Lower leg skin (tissue), 4 donors: Measurements from ENCODE around the gene BIRC2. TPM values are rescaled to one million over a fixed set of nuclear protein-coding genes. Genes with fewer than 3 reads are reported as not detected.

Source experiments
- DNase-seq, 2 donors: peaks; one replicate each; pipeline ENCODE4 v3.0.0-alpha.2; 2019; ENCODE audit warnings: low spot score in 2 of 2
- H3K4me3 ChIP-seq: fragments of 200-600 bp; sonication (generic); 2 replicates; pipeline ENCODE4 v1.5.1; 2017; ENCODE audit warnings: mild to moderate bottlenecking, low read depth; ENCODE audit not compliant: poor library complexity, severe bottlenecking
- POLR2A ChIP-seq, 2 donors: fragments of 450-650 bp; IDR thresholded peaks; one replicate each; pipeline ENCODE4 v1.6.1; 2016 to 2017; ENCODE audit warnings: antibody characterized with exemption in 2 of 2, mild to moderate bottlenecking in 1 of 2, moderate library complexity in 1 of 2
- WGBS, 2 donors: methylation state at CpG; one replicate each; pipeline ENCODE4 v1.1.5; 2018; 5-methylcytosine and 5-hydroxymethylcytosine counted together
- intact Hi-C: fragments of 100-400 bp; cut with DNase I; formaldehyde crosslinking; loops from one replicate; pipeline ENCODE4 v1.15.0; 2023; ENCODE audit warnings: low total_unique reads
- total RNA-seq, 4 donors: library from RNA; depleted of rRNA; stranded (reverse); fragments of >200 nt; gene quantifications; one replicate each; pipeline ENCODE4 v1.1.0, GENCODE V29; 2016
- TF ChIP-seq, protein P1 (sequence below), 3 donors: fragments of 450-650 bp; IDR thresholded peaks; one replicate each; pipeline ENCODE4 v1.5.1; 2016; ENCODE audit warnings: antibody characterized with exemption in 3 of 3, mild to moderate bottlenecking in 3 of 3, moderate library complexity in 2 of 3

Gene BIRC2
- total RNA-seq, 4 donors from 2014 or later, result 39.3 to 49.3 (median 42.5) TPM

DNA sequence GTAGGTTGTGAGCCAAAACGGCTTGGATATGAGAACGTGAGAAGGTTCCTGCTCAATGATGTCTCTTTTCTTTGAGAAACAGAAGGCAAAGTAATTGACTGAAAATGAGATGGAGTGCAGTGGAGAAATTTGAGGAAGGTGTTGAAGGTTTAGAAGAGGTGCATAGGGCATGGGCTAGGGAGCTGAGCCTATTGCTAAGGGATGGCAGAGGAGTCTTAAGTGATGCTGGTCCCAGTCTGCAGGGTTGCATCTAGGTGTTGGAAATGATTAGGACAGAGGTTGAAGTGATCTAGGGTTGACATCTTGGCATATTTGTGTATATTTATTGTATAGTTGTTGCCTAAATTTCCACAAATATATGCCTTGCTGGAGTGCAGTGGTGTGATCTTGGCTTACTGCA lies 27.5 kb upstream of the BIRC2 start:
- no peak for DNase-seq
- TF ChIP-seq, protein P1, sequence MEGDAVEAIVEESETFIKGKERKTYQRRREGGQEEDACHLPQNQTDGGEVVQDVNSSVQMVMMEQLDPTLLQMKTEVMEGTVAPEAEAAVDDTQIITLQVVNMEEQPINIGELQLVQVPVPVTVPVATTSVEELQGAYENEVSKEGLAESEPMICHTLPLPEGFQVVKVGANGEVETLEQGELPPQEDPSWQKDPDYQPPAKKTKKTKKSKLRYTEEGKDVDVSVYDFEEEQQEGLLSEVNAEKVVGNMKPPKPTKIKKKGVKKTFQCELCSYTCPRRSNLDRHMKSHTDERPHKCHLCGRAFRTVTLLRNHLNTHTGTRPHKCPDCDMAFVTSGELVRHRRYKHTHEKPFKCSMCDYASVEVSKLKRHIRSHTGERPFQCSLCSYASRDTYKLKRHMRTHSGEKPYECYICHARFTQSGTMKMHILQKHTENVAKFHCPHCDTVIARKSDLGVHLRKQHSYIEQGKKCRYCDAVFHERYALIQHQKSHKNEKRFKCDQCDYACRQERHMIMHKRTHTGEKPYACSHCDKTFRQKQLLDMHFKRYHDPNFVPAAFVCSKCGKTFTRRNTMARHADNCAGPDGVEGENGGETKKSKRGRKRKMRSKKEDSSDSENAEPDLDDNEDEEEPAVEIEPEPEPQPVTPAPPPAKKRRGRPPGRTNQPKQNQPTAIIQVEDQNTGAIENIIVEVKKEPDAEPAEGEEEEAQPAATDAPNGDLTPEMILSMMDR (IDR thresholded peaks at IDR 0.05), result no peak
- TF ChIP-seq POLR2A (IDR thresholded peaks at IDR 0.05), result no peak
- WGBS, 2 donors, result 78 to 93% methylated on average over 2 of the region's 2 CpGs
- intact Hi-C loops, result no loop called here
- H3K4me3 ChIP-seq, result no peak overlapping the region

DNA sequence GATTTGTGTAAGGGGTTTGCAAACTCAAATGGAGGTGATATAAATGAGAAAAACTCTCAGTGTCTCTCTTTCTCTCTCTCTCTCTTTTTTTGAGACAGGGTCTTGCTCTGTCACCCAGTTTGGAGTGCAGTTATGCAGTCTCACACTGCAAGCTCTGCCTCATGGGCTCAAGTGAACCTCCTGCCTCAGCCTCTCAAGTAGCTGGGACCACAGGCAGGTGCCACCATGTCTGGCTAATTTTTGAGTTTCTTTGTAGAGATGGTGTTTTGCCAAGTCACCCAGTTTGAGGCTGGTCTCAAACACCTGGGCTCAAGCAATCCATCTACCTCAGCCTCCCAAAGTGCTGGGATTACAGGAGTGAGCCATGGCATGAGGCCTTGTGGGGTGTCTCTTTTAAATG lies 26.8 kb upstream of the BIRC2 start:
- intact Hi-C loops, result no loop called here
- H3K4me3 ChIP-seq, result no peak overlapping the region
- TF ChIP-seq, protein P1 (IDR thresholded peaks at IDR 0.05), result no peak
- no peak for TF ChIP-seq POLR2A (IDR thresholded peaks at IDR 0.05)
- no peak for DNase-seq

DNA sequence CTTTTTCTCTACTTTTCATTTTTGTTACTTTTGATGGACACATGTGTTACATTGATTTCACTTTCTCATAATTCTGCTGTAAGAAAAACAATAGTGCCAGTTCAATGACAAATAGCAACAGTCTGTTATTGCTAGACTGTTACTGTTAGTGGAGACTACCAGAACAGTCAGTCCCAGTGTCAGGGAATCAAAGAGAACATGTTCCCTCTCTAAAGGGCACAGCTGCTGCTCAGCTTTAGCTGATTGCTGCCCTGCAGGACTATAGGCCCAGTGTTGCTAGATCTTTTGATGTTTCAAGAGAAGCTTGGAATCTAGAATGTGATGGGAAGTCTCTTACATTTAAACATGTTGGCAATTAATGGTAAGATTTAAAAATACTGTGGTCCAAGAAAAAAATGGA lies 26.3 kb upstream of the BIRC2 start:
- TF ChIP-seq POLR2A (IDR thresholded peaks at IDR 0.05), result no peak
- TF ChIP-seq, protein P1 (IDR thresholded peaks at IDR 0.05), result no peak
- no peak for DNase-seq
- no peak overlapping the region for H3K4me3 ChIP-seq
- intact Hi-C loops, result no loop called here

DNA sequence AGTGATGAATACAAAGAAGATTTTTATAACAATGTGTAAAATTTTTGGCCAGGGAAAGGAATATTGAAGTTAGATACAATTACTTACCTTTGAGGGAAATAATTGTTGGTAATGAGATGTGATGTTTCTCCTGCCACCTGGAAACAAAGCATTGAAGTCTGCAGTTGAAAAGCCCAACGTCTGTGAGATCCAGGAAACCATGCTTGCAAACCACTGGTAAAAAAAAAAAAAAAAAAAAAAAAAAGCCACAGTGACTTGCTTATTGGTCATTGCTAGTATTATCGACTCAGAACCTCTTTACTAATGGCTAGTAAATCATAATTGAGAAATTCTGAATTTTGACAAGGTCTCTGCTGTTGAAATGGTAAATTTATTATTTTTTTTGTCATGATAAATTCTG lies 24.5 kb upstream of the BIRC2 start:
- 52 to 53% methylated on average over 2 of the region's 2 CpGs for WGBS, 2 donors
- H3K4me3 ChIP-seq, result no peak overlapping the region
- DNase-seq, result no peak
- intact Hi-C loops, result no loop called here
- TF ChIP-seq POLR2A (IDR thresholded peaks at IDR 0.05), result no peak
- TF ChIP-seq, protein P1 (IDR thresholded peaks at IDR 0.05), result no peak

DNA sequence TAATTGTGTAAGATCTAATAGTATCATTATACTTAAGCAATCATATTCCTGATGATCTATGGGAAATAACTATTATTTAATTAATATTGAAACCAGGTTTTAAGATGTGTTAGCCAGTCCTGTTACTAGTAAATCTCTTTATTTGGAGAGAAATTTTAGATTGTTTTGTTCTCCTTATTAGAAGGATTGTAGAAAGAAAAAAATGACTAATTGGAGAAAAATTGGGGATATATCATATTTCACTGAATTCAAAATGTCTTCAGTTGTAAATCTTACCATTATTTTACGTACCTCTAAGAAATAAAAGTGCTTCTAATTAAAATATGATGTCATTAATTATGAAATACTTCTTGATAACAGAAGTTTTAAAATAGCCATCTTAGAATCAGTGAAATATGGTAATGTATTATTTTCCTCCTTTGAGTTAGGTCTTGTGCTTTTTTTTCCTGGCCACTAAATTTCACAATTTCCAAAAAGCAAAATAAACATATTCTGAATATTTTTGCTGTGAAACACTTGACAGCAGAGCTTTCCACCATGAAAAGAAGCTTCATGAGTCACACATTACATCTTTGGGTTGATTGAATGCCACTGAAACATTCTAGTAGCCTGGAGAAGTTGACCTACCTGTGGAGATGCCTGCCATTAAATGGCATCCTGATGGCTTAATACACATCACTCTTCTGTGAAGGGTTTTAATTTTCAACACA lies 23.3 kb upstream of the BIRC2 start:
- intact Hi-C loops, result no loop called here
- no peak overlapping the region for H3K4me3 ChIP-seq
- DNase-seq, result no peak
- TF ChIP-seq, protein P1 (IDR thresholded peaks at IDR 0.05), result no peak
- TF ChIP-seq POLR2A (IDR thresholded peaks at IDR 0.05), result no peak
- 85 to 88% methylated on average over 1 of the region's 1 CpG for WGBS, 2 donors

DNA sequence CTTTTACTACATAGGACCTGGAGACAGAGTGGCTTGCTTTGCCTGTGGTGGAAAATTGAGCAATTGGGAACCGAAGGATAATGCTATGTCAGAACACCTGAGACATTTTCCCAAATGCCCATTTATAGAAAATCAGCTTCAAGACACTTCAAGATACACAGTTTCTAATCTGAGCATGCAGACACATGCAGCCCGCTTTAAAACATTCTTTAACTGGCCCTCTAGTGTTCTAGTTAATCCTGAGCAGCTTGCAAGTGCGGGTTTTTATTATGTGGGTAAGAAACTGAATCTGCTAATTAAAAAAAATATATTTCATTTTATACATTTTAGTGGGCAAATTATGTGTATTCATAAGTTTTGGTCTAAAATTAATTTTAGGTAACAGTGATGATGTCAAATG lies 21.9 kb upstream of the BIRC2 start:
- H3K4me3 ChIP-seq, result no peak overlapping the region
- no peak for DNase-seq
- WGBS, 2 donors, result 80 to 85% methylated on average over 3 of the region's 3 CpGs
- intact Hi-C loops, result no loop called here
- no peak for TF ChIP-seq POLR2A (IDR thresholded peaks at IDR 0.05)
- TF ChIP-seq, protein P1 (IDR thresholded peaks at IDR 0.05), result no peak
